Activated naive CD8-positive, alpha-beta T cell treated with anti-CD3 and anti-CD28 coated beads, Interleukin-2, amount 50 U/mL, for 16 hours (primary cell): ENCODE data around the gene RD3L.
"Not testable (repeated sequence)": the region's sequence is repeated elsewhere in the genome, so short reads cannot be mapped to it uniquely, and the experiment has no call there.

Experiments used
- DNase-seq: peaks from one replicate; pipeline ENCODE4 v3.0.0-alpha.2; 2020; ENCODE audit warnings: low read depth, low spot score

The RD3L gene

GRCh38 chr14:103941973-103942736 is at the start of gene RD3L:
RD3L (minus strand) TSS chr14:103942529; CDS start chr14:103941695, 834 bp downstream.
- no peak for DNase-seq

- no peak for DNase-seq
Observed at GRCh38 chr14:103989964-103990363, 47.6 kb upstream of the RD3L start.

GRCh38 chr14:103989034-103989433 is 46.7 kb upstream of the RD3L start:
- no peak for DNase-seq

- no peak for DNase-seq
Observed at GRCh38 chr14:103984196-103984595, 41.9 kb upstream of the RD3L start.

GRCh38 chr14:103980623-103981238 is 38.4 kb upstream of the RD3L start:
- not testable (repeated sequence) for DNase-seq

- no peak for DNase-seq
Observed at GRCh38 chr14:103974575-103974974, 32.2 kb upstream of the RD3L start.

- no peak for DNase-seq
Observed at GRCh38 chr14:103973354-103973753, 31.0 kb upstream of the RD3L start.

GRCh38 chr14:103969961-103970360 is 27.6 kb upstream of the RD3L start:
- DNase-seq, result no peak

GRCh38 chr14:103966631-103967030 is 24.3 kb upstream of the RD3L start:
- DNase-seq, result no peak

GRCh38 chr14:103961928-103962578 is 19.7 kb upstream of the RD3L start:
- no peak for DNase-seq

GRCh38 chr14:103960457-103961055 is 18.2 kb upstream of the RD3L start:
- no peak for DNase-seq

GRCh38 chr14:103949131-103949790 is 6.9 kb upstream of the RD3L start:
- no peak for DNase-seq

- DNase-seq, result no peak
Observed at GRCh38 chr14:103948442-103948841, 6.1 kb upstream of the RD3L start.

GRCh38 chr14:103946975-103947374 is 4.6 kb upstream of the RD3L start:
- no peak for DNase-seq

- no peak for DNase-seq
Observed at GRCh38 chr14:103943673-103944072, 1.3 kb upstream of the RD3L start.

GRCh38 chr14:103941462-103941861 is 867 bp downstream of the RD3L start:
- no peak for DNase-seq

GRCh38 chr14:103935102-103935501 is 7.2 kb downstream of the RD3L start:
- DNase-seq, result no peak

GRCh38 chr14:103932791-103933490 is 9.4 kb downstream of the RD3L start:
- DNase-seq, result no peak

- no peak for DNase-seq
Observed at GRCh38 chr14:103931422-103931821, 10.9 kb downstream of the RD3L start.

GRCh38 chr14:103930051-103930604 is 12.2 kb downstream of the RD3L start:
- no peak for DNase-seq
